ENCODE results near the gene SOWAHA.
A peak's percentile ranks its signal among the peaks of the same experiment; 100 is the strongest.

Gene SOWAHA

DNA sequence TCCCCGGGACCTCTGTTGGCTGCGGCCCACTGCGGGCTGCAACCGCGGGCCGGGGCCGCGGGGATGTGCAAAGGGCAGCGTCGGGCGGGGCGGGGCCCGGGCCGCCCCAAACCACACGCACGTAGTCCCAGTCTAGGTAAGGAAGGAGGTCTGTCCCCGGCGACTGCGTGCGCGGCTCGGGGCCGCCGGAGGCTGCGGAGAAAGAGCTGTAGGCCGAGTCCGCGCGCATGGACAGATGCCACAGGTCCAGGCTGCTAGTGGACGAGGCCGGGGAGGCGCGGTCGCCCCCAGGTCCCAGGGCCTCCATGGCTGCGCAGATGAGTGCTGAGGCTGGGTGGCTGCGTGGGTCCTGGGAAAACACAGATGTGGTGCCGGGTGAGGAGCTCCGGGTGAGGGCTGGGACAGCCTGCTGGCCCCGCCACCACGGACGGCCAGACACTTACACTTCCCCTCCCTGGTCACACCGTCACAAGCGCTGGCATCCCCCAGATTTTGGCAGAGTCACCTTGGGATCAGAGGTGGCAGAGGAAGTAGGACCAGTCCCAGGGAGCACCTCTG lies 12.8 kb downstream of the SOWAHA start:
- TF ChIP-seq, protein P1, sequence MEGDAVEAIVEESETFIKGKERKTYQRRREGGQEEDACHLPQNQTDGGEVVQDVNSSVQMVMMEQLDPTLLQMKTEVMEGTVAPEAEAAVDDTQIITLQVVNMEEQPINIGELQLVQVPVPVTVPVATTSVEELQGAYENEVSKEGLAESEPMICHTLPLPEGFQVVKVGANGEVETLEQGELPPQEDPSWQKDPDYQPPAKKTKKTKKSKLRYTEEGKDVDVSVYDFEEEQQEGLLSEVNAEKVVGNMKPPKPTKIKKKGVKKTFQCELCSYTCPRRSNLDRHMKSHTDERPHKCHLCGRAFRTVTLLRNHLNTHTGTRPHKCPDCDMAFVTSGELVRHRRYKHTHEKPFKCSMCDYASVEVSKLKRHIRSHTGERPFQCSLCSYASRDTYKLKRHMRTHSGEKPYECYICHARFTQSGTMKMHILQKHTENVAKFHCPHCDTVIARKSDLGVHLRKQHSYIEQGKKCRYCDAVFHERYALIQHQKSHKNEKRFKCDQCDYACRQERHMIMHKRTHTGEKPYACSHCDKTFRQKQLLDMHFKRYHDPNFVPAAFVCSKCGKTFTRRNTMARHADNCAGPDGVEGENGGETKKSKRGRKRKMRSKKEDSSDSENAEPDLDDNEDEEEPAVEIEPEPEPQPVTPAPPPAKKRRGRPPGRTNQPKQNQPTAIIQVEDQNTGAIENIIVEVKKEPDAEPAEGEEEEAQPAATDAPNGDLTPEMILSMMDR (conservative IDR thresholded peaks at IDR 0.05; ENCODE audit: low read depth) = no peak
- H3K27ac ChIP-seq = no peak overlapping the region
- CTCF ChIA-PET = interaction anchor here (1.2 kb wide), 1 partner anchor 11 kb away, joined by 3 read pairs; no protein-coding TSS in a partner anchor
- POLR2A ChIA-PET (ENCODE audit: low non-redundant PET) = interaction anchor here (0.6 kb wide), 1 partner anchor 35 kb away, joined by 9 read pairs; no protein-coding TSS in a partner anchor
- no peak for DNase-seq (ENCODE audit: low spot score)

DNA sequence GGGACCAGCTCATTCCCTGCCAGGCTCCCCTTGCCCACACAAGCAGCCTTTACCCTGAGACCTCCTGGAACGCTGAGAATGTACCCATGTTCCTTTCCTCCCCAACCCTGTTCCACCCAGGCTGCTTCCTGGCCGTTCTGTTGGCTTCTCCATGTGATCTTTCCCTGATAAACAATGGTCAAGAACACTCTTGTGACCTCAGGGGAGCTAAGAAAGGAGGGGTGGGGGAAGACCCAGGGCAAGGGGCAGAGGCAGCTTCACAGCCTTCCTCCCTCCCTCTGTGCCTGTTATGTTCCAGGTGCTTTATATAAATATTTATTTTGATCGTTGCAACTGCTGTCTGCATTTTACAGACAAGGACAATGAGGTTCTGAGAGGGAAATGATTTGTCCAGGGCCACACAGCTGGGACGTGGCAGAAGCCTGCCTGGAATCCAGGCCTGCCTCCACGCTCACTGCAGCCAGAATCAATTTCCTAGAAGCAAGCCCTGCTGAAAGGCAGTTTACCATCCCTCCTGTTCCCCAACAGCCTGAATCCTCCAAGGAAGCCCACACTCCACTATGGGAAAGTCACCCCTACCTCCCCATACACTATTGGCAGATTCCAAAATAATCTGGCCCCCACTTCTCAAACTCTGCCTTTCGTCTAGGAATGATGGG lies 13.5 kb downstream of the SOWAHA start:
- DNase-seq (ENCODE audit: low spot score) = no peak
- ChIA-PET POLR2A (ENCODE audit: low non-redundant PET) (no interaction called here), CTCF (interaction anchor here (1.2 kb wide), 1 partner anchor 12 kb away, joined by 3 read pairs; no protein-coding TSS in a partner anchor)
- TF ChIP-seq, protein P1 (conservative IDR thresholded peaks at IDR 0.05; ENCODE audit: low read depth) = no peak
- H3K27ac ChIP-seq = no peak overlapping the region

GRCh38 chr5:132827943-132828673 lies 15.0 kb downstream of the SOWAHA start:
- TF ChIP-seq, protein P1 (conservative IDR thresholded peaks at IDR 0.05; ENCODE audit: low read depth) = no peak
- POLR2A ChIA-PET (ENCODE audit: low non-redundant PET) = no interaction called here
- no peak overlapping the region for H3K27ac ChIP-seq
- CTCF ChIA-PET = interaction anchor here (0.6 to 4.3 kb wide), 7 partner anchors 8 to 257 kb away, joined by 4 to 33 read pairs (median 5); no protein-coding TSS in a partner anchor
- DNase-seq (ENCODE audit: low spot score) = no peak

DNA sequence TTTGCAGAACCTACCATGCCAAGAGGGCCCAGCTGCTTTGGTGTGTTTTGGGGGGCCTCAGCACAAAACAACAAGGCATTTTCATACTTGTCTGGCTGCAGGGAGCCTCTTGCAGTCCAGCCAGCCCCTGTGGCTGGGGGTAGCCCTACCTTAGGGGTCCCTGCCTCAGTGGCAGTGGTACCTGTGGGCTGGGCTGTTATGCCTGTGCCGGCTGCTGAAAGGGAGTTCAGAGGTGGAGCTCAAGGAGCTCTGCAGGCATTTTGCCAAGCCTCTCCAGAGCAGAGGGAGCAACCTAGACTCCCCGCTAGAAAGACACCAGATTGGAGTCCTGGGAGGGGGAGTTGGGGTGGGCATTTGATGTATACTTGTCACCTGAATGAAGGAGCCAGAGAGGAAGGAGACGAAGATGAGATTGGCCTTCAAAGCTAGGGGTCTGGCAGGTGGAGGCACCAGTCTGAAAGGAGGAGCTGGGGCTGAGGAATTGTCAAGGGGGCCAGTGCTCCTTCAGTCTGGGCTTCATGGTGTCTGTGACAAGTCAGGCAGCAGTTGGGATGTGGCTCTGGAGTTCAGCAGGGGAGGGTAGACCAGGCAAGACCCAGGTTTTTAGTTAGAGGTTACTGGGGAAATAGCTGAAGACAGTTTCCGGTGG lies 15.9 kb downstream of the SOWAHA start:
- H3K27ac ChIP-seq = no peak overlapping the region
- POLR2A ChIA-PET (ENCODE audit: low non-redundant PET) = interaction anchor here (1.7 kb wide), 1 partner anchor 37 kb away, joined by 7 read pairs; the partner anchor contains the start of genes GDF9 and UQCRQ
- CTCF ChIA-PET = interaction anchor here (0.6 to 4.3 kb wide), 19 partner anchors 9 to 274 kb away, joined by 3 to 33 read pairs (median 5); partner anchors contain the start of genes CCNI2, GDF9, LEAP2 and UQCRQ
- TF ChIP-seq, protein P1 (conservative IDR thresholded peaks at IDR 0.05; ENCODE audit: low read depth) = no peak
- no peak for DNase-seq (ENCODE audit: low spot score)

- peak; percentile 93 for DNase-seq (ENCODE audit: low spot score)
- POLR2A ChIA-PET (ENCODE audit: low non-redundant PET) = interaction anchor here (1.7 kb wide), 1 partner anchor 36 kb away, joined by 7 read pairs; the partner anchor contains the start of genes GDF9 and UQCRQ
- TF ChIP-seq, protein P1 (conservative IDR thresholded peaks at IDR 0.05; ENCODE audit: low read depth) = peak; percentile 98
- peak overlapping the region; percentile 66 for H3K27ac ChIP-seq
- CTCF ChIA-PET = interaction anchor here (0.6 to 4.3 kb wide), 27 partner anchors 8 to 1209 kb away, joined by 3 to 33 read pairs (median 4); partner anchors contain the start of genes CCNI2, GDF9, LEAP2 and UQCRQ
These were observed 16.8 kb downstream of the SOWAHA start for GRCh38 chr5:132829742-132830435.

All from RWPE1 (cell line).